CD4-positive, alpha-beta T cell treated with Interleukin-6 for 4 hours (primary cell): ENCODE data around the gene LTF.
A peak's percentile ranks its signal among the peaks of the same experiment; 100 is the strongest.
"Not testable (repeated sequence)": the region's sequence is repeated elsewhere in the genome, so short reads cannot be mapped to it uniquely, and the experiment has no call there.

ENCODE experiments used
- DNase-seq: peaks from one replicate; pipeline ENCODE4 v3.0.0-alpha.2; 2020; ENCODE audit warnings: mixed read lengths

The LTF gene

GRCh38 chr3:46409739-46410489, 54.8 kb downstream of the LTF start:
- no peak for DNase-seq

DNA sequence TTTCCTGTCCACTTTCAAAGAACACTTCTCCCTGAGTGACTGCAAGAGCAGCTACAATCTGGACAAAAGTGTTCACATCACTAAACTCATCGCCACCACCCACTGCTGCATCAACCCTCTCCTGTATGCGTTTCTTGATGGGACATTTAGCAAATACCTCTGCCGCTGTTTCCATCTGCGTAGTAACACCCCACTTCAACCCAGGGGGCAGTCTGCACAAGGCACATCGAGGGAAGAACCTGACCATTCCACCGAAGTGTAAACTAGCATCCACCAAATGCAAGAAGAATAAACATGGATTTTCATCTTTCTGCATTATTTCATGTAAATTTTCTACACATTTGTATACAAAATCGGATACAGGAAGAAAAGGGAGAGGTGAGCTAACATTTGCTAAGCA, 55.9 kb downstream of the LTF start:
- DNase-seq, result no peak

- no peak for DNase-seq
Observed at GRCh38 chr3:46407970-46408369, 56.7 kb downstream of the LTF start.

GRCh38 chr3:46406788-46407611, 57.7 kb downstream of the LTF start, which contains the start of the genes CCR5AS and CCRL2:
CCR5AS (minus strand) TSS chr3:46407066.
CCRL2 (plus strand) TSS chr3:46407259; CDS start chr3:46408080, 821 bp downstream.
- DNase-seq, result peak; percentile 45

GRCh38 chr3:46406443-46406787, 58.3 kb downstream of the LTF start:
- no peak for DNase-seq

DNA sequence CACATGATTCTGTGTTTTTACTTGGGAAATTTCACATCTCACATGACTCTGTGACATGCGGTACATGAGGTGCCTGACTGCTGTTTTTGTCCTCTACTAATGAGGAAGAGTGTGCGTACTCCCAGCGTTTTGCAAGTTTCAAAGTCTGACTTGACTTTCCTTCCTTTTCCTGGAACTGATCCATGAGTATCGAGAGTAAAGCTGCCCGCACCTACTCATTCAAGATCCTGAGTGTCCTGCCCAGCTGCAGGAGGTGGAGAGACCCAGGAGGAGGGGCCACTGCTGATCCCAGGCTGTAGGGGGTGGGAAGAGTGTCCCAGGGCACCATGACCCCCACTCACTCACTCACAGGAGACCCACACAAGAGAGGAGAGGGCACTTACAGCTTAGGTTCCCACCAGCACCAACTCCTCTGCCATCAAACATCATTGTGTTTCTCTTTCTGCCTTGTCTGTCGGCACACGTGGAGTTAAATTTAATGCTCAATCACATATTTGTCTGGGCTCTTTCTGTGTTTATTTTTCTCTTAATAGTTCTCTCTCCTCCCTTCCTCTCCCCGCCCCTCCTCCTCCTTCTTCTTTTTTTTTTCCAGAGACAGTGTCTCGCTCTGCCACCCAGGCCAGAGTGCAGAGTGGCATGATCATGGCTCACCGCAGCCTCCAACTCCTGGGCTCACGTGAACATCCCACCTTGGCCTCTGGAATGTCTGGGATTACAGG, 59.2 kb downstream of the LTF start:
- DNase-seq, result no peak

DNA sequence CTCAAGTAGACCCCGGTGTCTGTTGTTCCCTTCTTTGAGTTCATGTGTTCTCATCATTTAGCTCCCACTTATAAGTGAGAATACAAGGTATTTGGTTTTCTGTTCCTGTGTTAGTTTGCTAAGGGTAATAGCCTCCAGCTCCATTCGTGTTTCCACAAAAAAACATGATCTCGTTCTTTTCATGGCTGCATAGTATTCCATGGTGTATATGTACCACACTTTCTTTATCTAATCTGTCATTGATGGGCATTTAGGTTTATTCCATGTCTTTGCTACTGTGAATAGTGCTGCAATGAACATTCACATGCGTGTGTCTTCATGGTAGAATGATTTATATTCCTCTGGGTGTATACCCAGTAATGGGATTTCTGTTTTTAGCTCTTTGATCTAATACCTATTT, 61.8 kb downstream of the LTF start:
- DNase-seq, result not testable (repeated sequence)

- no peak for DNase-seq
Observed at GRCh38 chr3:46401579-46401978, 63.1 kb downstream of the LTF start.

DNA sequence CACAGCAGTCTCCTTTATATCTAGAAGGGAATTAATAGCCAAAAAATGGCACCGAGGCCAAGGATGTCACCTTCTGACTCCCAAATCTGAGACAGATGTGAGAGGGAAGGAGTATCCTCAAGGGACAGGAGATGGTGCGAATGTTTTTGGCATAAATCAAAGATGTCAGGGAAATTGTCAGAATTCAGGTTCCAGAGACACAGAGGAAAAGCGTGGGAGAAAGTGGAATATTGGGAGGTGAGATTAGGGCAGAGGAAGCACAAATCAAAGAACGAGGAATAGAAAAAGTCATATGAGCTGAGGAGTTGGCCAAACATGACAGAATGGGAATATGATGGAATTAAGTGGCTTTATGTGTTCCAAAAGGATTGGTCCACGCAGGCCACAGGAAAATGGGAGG, 63.9 kb downstream of the LTF start:
- no peak for DNase-seq

- DNase-seq, result no peak
Observed at GRCh38 chr3:46400000-46400734, 64.5 kb downstream of the LTF start.

DNA sequence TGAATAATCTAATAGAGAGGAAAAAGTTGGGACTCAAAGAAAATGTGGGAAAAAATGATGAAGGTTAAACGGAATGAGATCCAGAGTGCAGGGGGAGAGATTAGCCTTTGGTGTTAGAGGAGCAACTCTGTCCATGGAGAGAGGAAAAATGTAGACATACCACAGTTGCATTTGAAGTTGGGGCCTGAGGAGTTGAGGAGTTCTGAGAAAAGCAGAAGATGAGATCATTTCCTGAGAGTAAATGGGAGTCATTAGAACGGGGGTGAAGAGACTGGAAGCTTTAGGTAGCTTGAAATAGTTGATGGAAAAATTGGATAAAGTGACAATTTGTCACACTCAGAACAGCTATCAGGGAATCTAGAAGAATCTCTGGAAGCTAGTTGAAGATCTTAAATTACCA, 65.1 kb downstream of the LTF start:
- DNase-seq, result no peak

DNA sequence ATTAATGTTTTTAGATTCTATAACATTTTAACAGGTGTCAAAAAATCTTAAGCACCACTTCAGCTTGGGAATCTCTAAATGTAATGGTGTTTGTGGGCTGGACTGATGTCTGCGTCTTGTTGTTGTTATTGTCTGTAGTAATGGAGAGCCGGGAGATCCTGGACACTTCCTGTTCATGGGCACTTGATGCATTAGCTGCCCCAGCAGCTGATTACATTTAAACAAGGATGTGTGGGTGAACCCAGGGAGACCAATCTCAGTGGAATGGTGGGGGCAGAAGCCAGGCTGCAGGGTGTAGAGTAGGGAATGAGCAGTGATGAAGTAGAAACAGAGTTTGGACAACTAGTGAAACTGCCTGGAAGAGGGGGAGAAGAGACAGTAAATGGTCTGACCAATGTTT, 65.6 kb downstream of the LTF start:
- no peak for DNase-seq

- DNase-seq, result no peak
Observed at GRCh38 chr3:46398186-46398955, 66.3 kb downstream of the LTF start.

GRCh38 chr3:46397111-46397510, 67.6 kb downstream of the LTF start:
- no peak for DNase-seq

GRCh38 chr3:46395766-46396530, 68.8 kb downstream of the LTF start:
- no peak for DNase-seq

DNA sequence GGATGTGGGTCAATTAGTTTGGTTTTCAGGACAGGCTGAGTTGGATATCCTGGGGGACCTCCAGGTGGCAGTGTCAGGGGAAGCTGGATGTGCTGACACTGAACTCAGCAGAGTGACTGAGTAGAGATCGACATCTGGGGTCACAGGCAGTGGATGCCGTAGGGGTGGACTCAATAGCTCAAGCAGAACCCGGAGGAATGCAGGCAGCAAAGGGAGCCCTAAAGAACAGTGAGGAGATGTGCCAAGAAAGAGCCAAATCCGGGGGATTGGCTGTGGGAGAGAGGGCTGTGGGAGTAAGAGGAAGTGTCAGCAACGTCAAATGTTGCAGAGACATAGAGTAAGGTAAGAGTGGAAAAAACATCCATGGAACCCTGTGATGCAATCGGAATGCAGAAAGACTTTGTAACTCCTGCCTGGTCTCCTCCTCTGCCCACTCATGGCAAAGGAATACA, 69.5 kb downstream of the LTF start:
- DNase-seq, result no peak

DNA sequence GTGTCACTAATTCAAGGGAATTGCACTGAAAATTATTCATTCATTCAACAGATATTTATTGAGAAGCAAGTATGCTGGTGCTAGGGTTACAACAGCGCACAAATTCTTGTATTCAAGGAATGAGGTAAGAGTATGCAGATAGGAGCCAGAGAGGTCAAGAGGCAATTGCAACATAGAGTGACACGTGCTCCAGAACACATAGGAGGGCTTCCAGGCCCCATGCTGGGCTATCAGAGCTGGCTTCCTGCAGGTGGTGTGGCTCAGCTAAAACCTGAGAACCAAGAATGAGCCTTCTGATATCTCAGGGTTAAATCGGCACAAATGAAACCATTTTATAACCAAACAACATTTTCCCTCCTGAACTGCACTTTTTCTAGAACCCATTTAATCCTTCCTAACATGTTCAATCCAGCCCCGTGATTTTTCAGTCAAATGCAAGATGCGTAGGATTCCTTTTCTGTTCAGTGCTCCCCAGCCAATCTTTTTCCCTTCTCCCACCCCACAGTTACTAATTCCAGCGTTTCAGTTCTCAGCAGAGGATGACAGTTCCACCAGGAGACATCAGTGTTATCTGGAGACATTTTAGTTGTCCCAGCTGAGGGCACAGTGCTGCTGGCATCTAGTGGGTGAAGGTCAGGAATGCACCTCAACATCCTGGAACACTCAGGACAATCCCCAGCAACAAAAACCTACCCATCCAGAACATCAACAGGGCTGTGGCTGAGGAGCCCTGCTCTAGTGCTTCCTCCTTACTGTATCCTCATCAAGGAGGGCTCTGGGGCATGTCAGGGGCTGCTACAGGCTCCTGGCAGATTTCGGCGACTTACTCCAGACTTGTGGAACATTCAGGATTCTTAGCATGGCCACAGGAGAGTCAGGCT, 70.9 kb downstream of the LTF start:
- DNase-seq, result no peak

DNA sequence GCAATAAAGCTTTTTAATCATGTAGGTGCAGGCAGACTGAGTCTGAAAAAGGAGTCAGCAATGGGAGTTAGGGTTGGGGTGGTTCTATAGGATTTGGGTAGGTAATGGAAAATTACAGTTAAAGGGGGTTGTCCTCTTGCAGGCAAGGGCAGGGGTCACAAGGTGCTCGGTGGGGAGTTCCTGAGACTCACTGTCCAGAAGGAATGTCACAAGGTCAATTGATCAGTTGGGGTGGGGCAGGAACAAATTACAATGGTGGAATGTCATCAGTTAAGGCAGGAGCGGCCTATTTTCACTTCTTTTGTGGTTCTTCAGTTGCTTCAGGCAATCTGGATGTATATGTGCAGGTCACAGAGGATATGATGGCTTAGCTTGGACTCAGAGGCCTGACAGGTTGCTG, 71.7 kb downstream of the LTF start:
- no peak for DNase-seq

DNA sequence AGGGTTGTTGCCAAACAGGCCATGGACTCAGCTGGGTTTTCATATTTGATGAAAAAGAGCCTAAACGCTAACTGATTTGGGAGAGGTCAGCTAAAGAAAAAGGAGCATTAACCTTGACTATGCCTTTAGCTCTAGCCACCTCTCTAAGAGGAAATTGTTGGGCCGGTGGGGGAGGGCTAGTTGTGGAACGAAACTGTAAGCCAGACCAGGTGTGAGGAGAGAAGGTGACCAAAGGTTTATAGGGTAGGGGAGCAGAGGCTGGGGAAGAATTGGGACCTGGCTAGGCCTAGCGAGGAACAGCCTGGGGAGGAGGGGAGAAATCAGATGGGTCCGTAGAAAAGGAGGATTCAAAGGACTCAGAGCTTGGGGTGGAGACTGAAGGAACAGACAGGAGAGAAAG, 73.2 kb downstream of the LTF start:
- DNase-seq, result not testable (repeated sequence)

GRCh38 chr3:46389306-46389705, 75.4 kb downstream of the LTF start:
- no peak for DNase-seq
